ENCODE measurements around the gene DNAJB12. TPM values are rescaled to one million over a fixed set of nuclear protein-coding genes. Genes with fewer than 3 reads are reported as not detected.

The DNAJB12 gene
- total RNA-seq, 8 experiments from 2014 or later: 10.5 to 28.9 (median 20.3) TPM

DNA sequence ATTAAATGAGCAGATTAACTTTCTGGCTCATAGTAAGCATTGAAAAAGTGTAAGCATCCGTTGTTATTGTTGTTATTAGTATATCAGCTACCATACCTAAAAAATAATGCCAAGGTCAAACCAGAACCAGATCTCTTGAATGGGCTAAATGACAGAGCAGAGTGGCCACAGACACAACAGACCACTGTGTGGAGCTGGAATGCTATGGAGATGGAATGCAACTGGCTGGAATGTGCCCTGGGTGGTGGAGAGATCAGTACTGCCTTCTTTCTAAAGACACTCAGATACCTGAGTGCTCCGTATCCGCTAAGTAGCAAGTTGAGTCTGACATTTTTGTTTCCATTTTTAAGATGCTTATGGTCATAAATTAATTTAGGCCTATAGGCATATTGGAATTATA, 20.5 kb upstream of the DNAJB12 start:
- Histone ChIP-seq H3K27ac (no peak overlapping the region), H3K4me1 (replicated peaks in 1 of 2) (peaks cover 0 to 3% of the 10 kb centered on the region in 2 donors), H3K4me3 (no peak overlapping the region)
- in situ Hi-C loops (cut with MboI; ENCODE audit: low pct_unique_long_range_greater_than_20kb in 2 of 9, low sequenced_read_pairs in 9 of 9, unreplicated experiment in 9 of 9): no loop called here
- WGBS, 10 experiments: 68 to 100% (median 100%) methylated on average over 1 to 3 of the region's 3 CpGs; no CpG with 5 or more reads in 2 of the 10 experiments
- peak in 4 of 8 experiments; percentile 17 to 98 (median 49) for ATAC-seq (replicated peaks in 6 of 8)

DNA sequence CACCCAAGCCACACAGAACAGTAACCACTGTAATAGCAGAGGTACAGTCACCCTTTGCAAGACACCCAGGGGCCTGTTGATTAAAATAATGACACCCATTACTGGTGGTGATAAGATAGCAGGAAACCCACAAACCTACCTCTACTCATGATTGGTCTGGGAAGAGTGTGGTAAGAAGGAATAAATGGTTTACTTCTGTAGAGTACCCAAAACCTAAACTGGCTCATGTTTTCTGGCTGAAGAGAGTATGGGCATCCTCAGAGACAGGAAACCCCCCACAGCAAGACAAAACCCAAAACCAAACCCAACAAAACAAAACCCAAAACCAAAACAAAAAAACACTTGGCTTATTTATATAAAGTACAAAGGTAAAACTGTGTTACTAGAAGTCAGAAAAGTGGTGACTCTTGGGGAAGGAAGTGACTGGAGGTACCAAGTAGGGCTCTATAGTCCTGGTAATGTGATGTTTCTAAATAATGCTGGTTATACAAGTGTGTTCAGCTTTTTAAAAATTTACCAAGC, 15.5 kb upstream of the DNAJB12 start:
- peaks cover 0 to 2% of the 10 kb centered on the region in 2 donors for H3K4me1 ChIP-seq (replicated peaks in 1 of 2)

DNA sequence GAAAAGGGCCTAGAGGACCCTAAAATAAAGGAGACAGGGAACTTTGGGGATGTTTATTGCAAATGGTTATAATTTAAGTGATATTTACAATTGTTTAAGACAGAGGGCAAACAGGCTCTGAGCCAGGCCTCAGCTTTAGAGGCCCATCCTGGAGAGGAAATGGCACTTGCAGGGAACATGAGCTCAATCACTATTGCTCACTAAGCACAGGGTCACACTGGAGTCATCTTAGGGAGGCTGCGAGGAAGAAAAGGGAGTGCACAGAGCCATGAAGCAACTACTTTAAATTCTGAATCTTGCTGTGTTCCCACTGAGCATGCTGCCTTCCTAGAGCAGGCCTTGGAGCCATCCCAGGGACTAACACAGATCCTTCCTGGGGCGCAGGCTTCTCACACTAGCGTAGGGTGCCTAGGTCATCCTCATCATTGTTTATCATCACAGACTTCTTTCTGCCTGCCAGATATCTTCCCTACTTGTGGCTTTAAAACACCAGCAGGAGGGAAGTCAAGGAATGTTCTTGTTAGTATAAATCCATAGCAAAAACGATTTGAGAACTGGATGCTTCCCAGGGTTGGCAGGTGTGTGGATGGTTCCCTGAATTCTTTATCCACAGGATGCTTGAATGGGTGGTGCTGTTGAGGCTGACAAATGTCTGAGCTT, 12.7 kb upstream of the DNAJB12 start:
- Histone ChIP-seq H3K4me3 (no peak overlapping the region), H3K27ac (no peak overlapping the region), H3K4me1 (replicated peaks in 1 of 2) (peaks cover 0 to 4% of the 10 kb centered on the region in 2 donors)
- WGBS, 10 experiments: 40 to 100% (median 88%) methylated on average over 1 to 4 of the region's 4 CpGs; no CpG with 5 or more reads in 2 of the 10 experiments
- no peak for ATAC-seq (replicated peaks in 6 of 8)
- in situ Hi-C loops (cut with MboI; ENCODE audit: low pct_unique_long_range_greater_than_20kb in 2 of 9, low sequenced_read_pairs in 9 of 9, unreplicated experiment in 9 of 9): loop anchor here in 6 of 9 experiments (10.0 to 25.0 kb wide), 4 partner anchors 320 to 695 kb away; partner anchors contain the start of gene MCU (in 1 of the 6)

More for the DNA sequence above, 15.5 kb upstream of the DNAJB12 start:
- no peak overlapping the region for H3K4me3 ChIP-seq
- ATAC-seq (replicated peaks in 6 of 8): no peak
- in situ Hi-C loops (cut with MboI; ENCODE audit: low pct_unique_long_range_greater_than_20kb in 2 of 9, low sequenced_read_pairs in 9 of 9, unreplicated experiment in 9 of 9): loop anchor here in 5 of 9 experiments (25.0 kb wide), 3 partner anchors 317 to 692 kb away; partner anchors contain the start of gene MCU (in 1 of the 5)
- H3K27ac ChIP-seq: no peak overlapping the region

DNA sequence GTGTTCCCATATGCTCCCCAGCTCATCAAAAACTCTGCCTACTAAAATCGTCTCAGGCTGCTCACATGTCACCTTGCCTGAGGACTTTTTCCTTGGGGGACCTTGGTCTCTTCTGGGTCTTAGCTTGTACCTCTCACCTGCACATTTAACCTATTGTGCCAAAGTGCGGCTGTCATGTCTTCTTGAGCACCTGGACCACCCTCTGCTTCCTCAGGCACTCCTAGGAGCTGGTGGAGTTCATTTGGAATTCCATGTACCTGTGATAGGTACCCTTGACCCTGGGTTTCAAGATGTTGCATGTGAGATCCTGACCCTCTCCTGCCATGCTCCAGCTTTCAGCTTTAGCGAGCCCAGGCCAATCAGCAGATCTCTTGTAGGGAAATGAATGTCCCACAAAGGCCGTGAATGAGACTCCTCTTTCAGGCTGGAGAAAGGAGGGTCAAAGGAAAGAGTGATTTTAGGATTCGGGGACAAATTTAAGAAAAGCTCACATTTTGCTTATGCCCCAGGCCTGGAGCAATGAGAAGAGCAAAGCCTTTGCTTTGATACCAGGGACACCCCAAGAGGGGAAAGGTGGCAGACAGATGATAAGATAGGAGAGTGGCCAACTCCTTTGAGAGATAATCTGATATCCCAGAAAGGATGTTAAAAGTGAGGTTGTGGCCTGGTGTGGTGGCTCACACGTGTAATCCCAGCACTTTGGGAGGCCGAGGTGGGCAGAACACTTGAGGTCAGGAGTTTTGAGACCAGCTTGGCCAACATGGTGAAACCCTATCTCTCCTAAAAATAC, 10.6 kb upstream of the DNAJB12 start:
- Histone ChIP-seq H3K27ac (no peak overlapping the region), H3K4me3 (no peak overlapping the region), H3K4me1 (replicated peaks in 1 of 2) (peaks cover 0 to 4% of the 10 kb centered on the region in 2 donors)
- ATAC-seq (replicated peaks in 6 of 8): no peak
- in situ Hi-C loops (cut with MboI; ENCODE audit: low pct_unique_long_range_greater_than_20kb in 2 of 9, low sequenced_read_pairs in 9 of 9, unreplicated experiment in 9 of 9): loop anchor here in 6 of 9 experiments (10.0 to 25.0 kb wide), 4 partner anchors 322 to 697 kb away; partner anchors contain the start of gene MCU (in 1 of the 6)
- 63 to 100% (median 83%) methylated on average over 1 to 7 of the region's 7 CpGs; no CpG with 5 or more reads in 2 of the 10 experiments for WGBS, 10 experiments

DNA sequence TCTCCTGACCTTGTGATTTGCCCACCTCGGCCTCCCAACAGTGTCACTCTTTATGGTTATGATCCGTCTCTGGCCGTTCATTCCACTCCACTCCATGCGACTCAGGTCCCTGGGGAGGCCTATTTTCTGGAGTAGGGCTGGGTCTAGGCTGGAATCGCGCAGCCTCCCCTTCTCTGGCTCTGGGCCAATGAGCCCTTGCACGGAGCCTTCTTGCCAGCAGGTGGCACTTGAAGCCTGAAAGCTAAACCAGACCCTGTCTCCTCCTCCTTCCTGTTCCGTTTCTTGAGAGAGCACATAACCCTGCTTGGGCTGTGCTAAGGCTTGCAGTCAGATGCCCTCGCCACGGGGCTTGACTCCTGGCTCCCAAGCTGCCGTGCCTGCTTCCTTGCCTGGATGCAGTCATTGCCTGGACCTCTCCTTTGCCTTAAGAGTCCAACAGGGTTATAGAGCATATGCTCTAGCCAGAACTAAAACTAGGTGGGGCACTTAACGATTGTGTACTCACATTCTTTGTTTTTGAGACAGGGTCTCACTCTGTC, 9.6 kb upstream of the DNAJB12 start:
- 0 to 40% (median 16%) methylated on average over 1 to 7 of the region's 12 CpGs; no CpG with 5 or more reads in 2 of the 10 experiments for WGBS, 10 experiments
- in situ Hi-C loops (cut with MboI; ENCODE audit: low pct_unique_long_range_greater_than_20kb in 2 of 9, low sequenced_read_pairs in 9 of 9, unreplicated experiment in 9 of 9): loop anchor here in 6 of 9 experiments (10.0 to 25.0 kb wide), 4 partner anchors 323 to 698 kb away; partner anchors contain the start of gene MCU (in 1 of the 6)
- peak overlapping the region in 1 of 2 donors; percentile 66 for H3K27ac ChIP-seq
- no peak overlapping the region for H3K4me3 ChIP-seq
- peaks cover 0 to 4% of the 10 kb centered on the region in 2 donors for H3K4me1 ChIP-seq (replicated peaks in 1 of 2)
- ATAC-seq (replicated peaks in 6 of 8): peak; percentile 95 to 99 (median 98)

DNA sequence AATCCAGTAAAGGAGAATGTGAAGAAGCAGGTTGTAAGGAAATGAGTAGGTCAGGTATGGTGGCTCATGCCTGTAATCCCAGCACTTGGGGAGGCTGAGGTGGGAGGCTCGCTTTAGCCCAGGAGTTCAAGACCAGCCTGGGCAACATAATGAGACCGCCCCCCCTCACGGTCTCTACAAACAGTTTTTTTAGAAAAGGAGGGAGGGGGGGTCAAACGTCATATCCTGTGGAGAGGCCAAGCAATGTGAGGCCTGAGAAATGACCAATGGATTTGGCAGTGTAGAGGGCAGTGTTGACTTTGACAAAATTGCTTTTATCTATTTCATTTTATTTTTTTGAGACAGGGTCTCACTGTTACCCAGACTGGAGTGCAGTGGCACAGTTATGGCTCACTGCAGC, 2.3 kb upstream of the DNAJB12 start:
- Histone ChIP-seq H3K4me3 (no peak overlapping the region), H3K27ac (no peak overlapping the region), H3K4me1 (replicated peaks in 1 of 2) (peaks cover 7 to 9% of the 10 kb centered on the region in 2 donors)
- no peak for ATAC-seq (replicated peaks in 6 of 8)
- in situ Hi-C loops (cut with MboI; ENCODE audit: low pct_unique_long_range_greater_than_20kb in 2 of 9, low sequenced_read_pairs in 9 of 9, unreplicated experiment in 9 of 9): loop anchor here in 5 of 9 experiments (25.0 kb wide), 3 partner anchors 330 to 705 kb away; partner anchors contain the start of gene MCU (in 1 of the 5)
- 50 to 86% (median 68%) methylated on average over 1 to 3 of the region's 4 CpGs; no CpG with 5 or more reads in 4 of the 10 experiments for WGBS, 10 experiments

DNA sequence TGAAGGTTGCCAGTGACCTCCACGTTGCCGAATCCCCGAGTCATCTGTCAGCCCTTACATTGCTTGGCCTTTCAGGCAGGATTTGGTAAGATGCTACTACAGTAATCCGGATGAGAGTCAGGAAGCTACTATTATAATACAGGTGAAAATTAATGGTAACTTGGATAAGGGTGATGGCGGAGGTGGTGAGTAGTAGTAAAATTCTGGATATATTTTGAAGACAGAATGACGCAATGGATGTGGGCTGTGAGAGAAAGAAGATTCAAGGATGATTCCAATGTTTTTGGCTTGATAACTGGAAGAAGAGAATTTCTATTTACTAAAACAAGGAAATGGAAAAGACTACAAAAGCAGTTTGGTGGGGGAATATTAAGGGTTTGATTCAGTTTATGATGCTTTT, 1.4 kb upstream of the DNAJB12 start:
- Histone ChIP-seq H3K27ac (no peak overlapping the region), H3K4me1 (replicated peaks in 1 of 2) (peaks cover 7 to 9% of the 10 kb centered on the region in 2 donors), H3K4me3 (no peak overlapping the region)
- in situ Hi-C loops (cut with MboI; ENCODE audit: low pct_unique_long_range_greater_than_20kb in 2 of 9, low sequenced_read_pairs in 9 of 9, unreplicated experiment in 9 of 9): loop anchor here in 5 of 9 experiments (25.0 kb wide), 3 partner anchors 331 to 706 kb away; partner anchors contain the start of gene MCU (in 1 of the 5)
- ATAC-seq (replicated peaks in 6 of 8): no peak
- WGBS, 10 experiments: 67 to 100% (median 87%) methylated on average over 2 to 6 of the region's 6 CpGs; no CpG with 5 or more reads in 3 of the 10 experiments

DNA sequence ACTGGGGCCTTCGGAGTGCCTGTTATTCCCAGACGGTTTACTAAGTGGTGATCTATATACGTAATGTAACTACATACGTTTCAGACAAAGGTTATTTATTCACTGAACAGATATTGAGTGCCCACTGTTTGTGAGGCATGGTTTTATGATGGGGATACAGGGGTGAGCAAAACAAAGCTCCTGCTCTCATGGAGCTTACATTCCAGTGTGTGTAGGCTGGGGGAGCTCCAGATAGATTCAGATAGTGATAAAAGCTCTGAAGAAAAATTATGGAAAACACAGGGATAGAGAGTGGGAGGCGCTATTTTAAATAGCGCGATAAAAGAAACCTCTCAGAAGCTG, 466 bp upstream of the DNAJB12 start:
- peak overlapping the region; percentile 18 to 99 for H3K27ac ChIP-seq
- peaks cover 7 to 9% of the 10 kb centered on the region in 2 donors for H3K4me1 ChIP-seq (replicated peaks in 1 of 2)
- ATAC-seq (replicated peaks in 6 of 8): no peak
- peak overlapping the region; percentile 93 to 100 (median 98) for H3K4me3 ChIP-seq
- WGBS, 10 experiments: 18 to 100% (median 63%) methylated on average over 2 to 7 of the region's 7 CpGs
- in situ Hi-C loops (cut with MboI; ENCODE audit: low pct_unique_long_range_greater_than_20kb in 2 of 9, low sequenced_read_pairs in 9 of 9, unreplicated experiment in 9 of 9): loop anchor here in 5 of 9 experiments (25.0 kb wide), 3 partner anchors 332 to 707 kb away; partner anchors contain the start of gene MCU (in 1 of the 5)

DNA sequence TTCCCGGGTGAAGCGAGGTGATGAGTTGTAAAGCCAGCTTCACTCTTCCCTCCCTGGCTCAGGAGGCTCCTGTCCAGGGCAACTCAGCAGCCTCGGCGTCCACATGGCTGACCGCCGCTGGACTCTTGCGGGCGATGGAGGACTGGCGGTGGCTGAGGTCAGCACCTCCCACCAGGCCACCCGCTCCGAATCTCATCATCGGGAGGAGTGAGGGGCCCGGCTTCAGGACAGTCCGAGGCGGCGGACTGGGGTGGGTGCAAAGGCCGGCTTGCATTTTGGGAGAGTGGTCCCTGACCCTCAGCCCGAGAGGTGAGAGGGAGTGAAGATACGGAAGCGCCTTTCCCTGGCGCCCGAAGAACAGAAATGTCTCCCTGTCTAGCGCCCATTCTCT, 759 bp downstream of the DNAJB12 start:
- H3K4me3 ChIP-seq: peak overlapping the region; percentile 93 to 100 (median 98)
- H3K27ac ChIP-seq: peak overlapping the region; percentile 99
- WGBS, 10 experiments: 0 to 2% (median 0%) methylated on average over 2 to 15 of the region's 23 CpGs; no CpG with 5 or more reads in 4 of the 10 experiments
- H3K4me1 ChIP-seq (replicated peaks in 1 of 2): peaks cover 7 to 13% of the 10 kb centered on the region in 2 donors
- in situ Hi-C loops (cut with MboI; ENCODE audit: low pct_unique_long_range_greater_than_20kb in 2 of 9, low sequenced_read_pairs in 9 of 9, unreplicated experiment in 9 of 9): loop anchor here in 5 of 9 experiments (25.0 kb wide), 3 partner anchors 333 to 708 kb away; partner anchors contain the start of gene MCU (in 1 of the 5)
- peak; percentile 6 to 34 (median 25) for ATAC-seq (replicated peaks in 6 of 8)

DNA sequence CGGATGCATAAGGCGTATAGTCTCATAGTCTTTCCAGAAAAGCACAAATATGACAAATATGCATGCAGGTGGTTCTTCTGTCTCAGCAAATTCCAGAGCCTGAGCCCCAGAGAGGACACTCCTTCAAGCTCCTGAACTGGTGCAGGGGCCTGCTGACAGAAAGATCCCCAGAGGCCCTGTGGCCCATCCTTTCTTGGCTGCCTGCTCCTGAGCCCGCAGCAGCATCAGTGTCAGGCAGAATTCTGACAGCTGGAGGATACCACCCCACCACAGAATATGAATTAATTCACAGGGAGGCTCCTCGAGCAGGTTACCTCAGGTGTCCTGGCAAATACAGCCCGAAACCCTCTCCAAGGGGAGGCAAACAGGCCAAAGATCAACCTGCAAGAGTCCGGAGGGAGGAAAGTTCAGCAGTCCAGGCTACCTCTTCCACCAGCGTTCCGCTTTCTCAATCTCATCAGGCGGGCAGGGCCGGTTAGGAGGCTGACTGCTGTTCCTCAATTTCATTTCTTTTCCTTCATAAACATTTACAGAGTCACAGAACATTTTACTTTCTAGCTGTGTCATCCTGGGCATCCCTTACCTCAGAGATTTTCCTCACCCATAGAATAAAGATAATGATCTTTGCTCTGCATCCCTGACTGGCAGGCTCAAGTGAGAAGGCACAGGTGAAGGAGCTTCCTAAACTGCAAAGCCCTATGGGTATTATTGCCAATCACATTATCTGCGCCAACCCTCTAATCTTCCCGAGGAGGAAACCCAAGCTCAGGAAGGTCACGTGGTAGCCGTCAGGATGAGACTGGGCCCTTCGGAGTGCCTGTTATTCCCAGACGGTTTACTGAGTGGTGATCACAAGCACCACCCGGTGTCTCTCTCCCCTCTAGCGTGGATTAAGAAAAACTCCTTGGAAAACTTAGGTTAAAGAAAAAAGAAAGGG, 1.4 kb downstream of the DNAJB12 start:
- peak overlapping the region; percentile 93 to 100 (median 98) for H3K4me3 ChIP-seq
- peaks cover 7 to 15% of the 10 kb centered on the region in 2 donors for H3K4me1 ChIP-seq (replicated peaks in 1 of 2)
- ATAC-seq (replicated peaks in 6 of 8): peak; percentile 2 to 20 (median 12)
- H3K27ac ChIP-seq: peak overlapping the region; percentile 99
- in situ Hi-C loops (cut with MboI; ENCODE audit: low pct_unique_long_range_greater_than_20kb in 2 of 9, low sequenced_read_pairs in 9 of 9, unreplicated experiment in 9 of 9): loop anchor here in 5 of 9 experiments (25.0 kb wide), 3 partner anchors 334 to 709 kb away; partner anchors contain the start of gene MCU (in 1 of the 5)
- 14 to 100% (median 45%) methylated on average over 2 to 17 of the region's 18 CpGs for WGBS, 10 experiments

DNA sequence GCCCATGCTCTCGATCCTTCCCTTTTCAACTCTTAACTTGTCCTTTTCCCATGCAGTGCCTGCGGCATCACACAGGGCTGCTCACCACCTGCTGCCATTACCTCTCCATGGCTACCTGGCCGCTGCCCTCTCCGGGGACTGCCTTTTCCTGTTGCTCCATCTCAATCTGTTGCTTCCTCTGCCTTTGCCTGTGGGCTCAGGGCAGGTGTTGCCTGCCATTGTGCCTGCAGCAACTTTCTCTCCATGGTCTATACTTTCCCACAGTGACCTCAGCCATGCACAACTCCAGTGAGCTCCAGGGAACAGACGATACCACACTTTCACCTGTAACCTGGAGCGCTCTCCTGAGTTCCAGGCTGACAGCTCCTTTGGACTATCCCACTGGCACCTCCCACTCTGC, 3.2 kb downstream of the DNAJB12 start:
- no peak for ATAC-seq (replicated peaks in 6 of 8)
- 79 to 100% (median 93%) methylated on average over 2 to 5 of the region's 6 CpGs; no CpG with 5 or more reads in 3 of the 10 experiments for WGBS, 10 experiments
- Histone ChIP-seq H3K4me1 (replicated peaks in 1 of 2) (peaks cover 7 to 15% of the 10 kb centered on the region in 2 donors), H3K4me3 (no peak overlapping the region), H3K27ac (no peak overlapping the region)
- in situ Hi-C loops (cut with MboI; ENCODE audit: low pct_unique_long_range_greater_than_20kb in 2 of 9, low sequenced_read_pairs in 9 of 9, unreplicated experiment in 9 of 9): loop anchor here in 5 of 9 experiments (25.0 kb wide), 3 partner anchors 336 to 711 kb away; partner anchors contain the start of gene MCU (in 1 of the 5)
